Endothelial cell of umbilical vein (primary cell): ENCODE results near the gene LHFPL2. TPM values are rescaled to one million over a fixed set of nuclear protein-coding genes. Genes with fewer than 3 reads are reported as not detected.

Experiments used
- BruUV-seq: library from RNA; stranded (reverse); fragments of 400-500 nt; replicated peaks from 2 replicates; lab custom pipeline; 2021; lab: Mats Ljungman, UMichigan
- CTCF ChIA-PET: fragments of 300-600, 350-600 bp; sonication (Branson Sonifier 250); formaldehyde crosslinking; loops from one replicate; lab custom pipeline; 2021; ENCODE audit warnings: antibody characterized with exemption, inconsistent platforms; lab: Charles Lee
- POLR2A ChIA-PET: fragments of 300-600, 350-600 bp; sonication (Branson Sonifier 250); formaldehyde crosslinking; loops from one replicate; lab custom pipeline; 2021; ENCODE audit warnings: antibody characterized with exemption, inconsistent platforms; lab: Charles Lee
- DNase-seq: peaks from one replicate; pipeline ENCODE4 v3.0.0-alpha.2; 2011; ENCODE audit warnings: low read depth, low spot score
- FAIRE-seq: peaks from 2 replicates; lab custom pipeline; 2011; peaks lifted over from hg19 to GRCh38; lab: Jason Lieb, UNC
- H2AFZ ChIP-seq: 2 replicates; pipeline ENCODE4 v1.6.0; 2012; ENCODE audit warnings: low read depth, low read length, control low read depth, inconsistent platforms
- H3K27ac ChIP-seq: 2 replicates; pipeline ENCODE4 v1.5.1; 2011; ENCODE audit warnings: low read depth, mild to moderate bottlenecking, control low read depth, low read length, moderate library complexity; ENCODE audit not compliant: insufficient read depth
- H3K27me3 ChIP-seq, 2 experiments: 2 replicates each; pipeline versions ENCODE4 v1.6.0 to v1.6.1; 2011; ENCODE audit warnings: low read length in 2 of 2, mixed read lengths in 1 of 2; ENCODE audit not compliant: control insufficient read depth in 2 of 2, insufficient read depth in 2 of 2
- H3K36me3 ChIP-seq, 2 experiments: 2 replicates in 1 of 2; 3 replicates in 1 of 2; pipeline ENCODE4 v1.5.1; 2011; ENCODE audit warnings: low read length in 2 of 2, mild to moderate bottlenecking in 1 of 2, moderate library complexity in 1 of 2; ENCODE audit not compliant: control insufficient read depth in 2 of 2, insufficient read depth in 2 of 2; ENCODE audit errors: extremely low read depth in 1 of 2
- H3K4me1 ChIP-seq: 3 replicates; pipeline ENCODE4 v1.5.1; 2011; ENCODE audit warnings: mild to moderate bottlenecking, low read length; ENCODE audit not compliant: control insufficient read depth, insufficient read depth; ENCODE audit errors: extremely low read depth
- H3K4me2 ChIP-seq: 2 replicates; pipeline ENCODE4 v1.6.1; 2011; ENCODE audit warnings: low read length, control low read depth, mixed read lengths; ENCODE audit not compliant: insufficient read depth
- H3K4me3 ChIP-seq, 3 experiments: fragments of 200-600 bp in 1 of 3; sonication (generic), shearing (Covaris generic) in 1 of 3; replicated peaks in 1 of 3; 2 replicates each; pipeline ENCODE4 v1.5.1; 2011 to 2016; ENCODE audit warnings: control low read depth in 3 of 3, low read length in 3 of 3, mild to moderate bottlenecking in 2 of 3, inconsistent platforms in 1 of 3, low read depth in 1 of 3, moderate library complexity in 1 of 3; ENCODE audit not compliant: insufficient read depth in 1 of 3
- H3K79me2 ChIP-seq: 2 replicates; pipeline ENCODE4 v1.6.0; 2012; ENCODE audit warnings: low read length, inconsistent platforms; ENCODE audit not compliant: control insufficient read depth, insufficient read depth
- H3K9ac ChIP-seq: replicated peaks from 2 replicates; pipeline ENCODE3; 2011; ENCODE audit warnings: low read length, control low read depth; ENCODE audit not compliant: insufficient read depth; ENCODE audit errors: extremely low read depth
- H3K9me1 ChIP-seq: replicated peaks from 3 replicates; pipeline ENCODE4 v1.6.0; 2011; ENCODE audit warnings: mild to moderate bottlenecking, low read length; ENCODE audit not compliant: control insufficient read depth, insufficient read depth; ENCODE audit errors: extremely low read depth
- H3K9me3 ChIP-seq: replicated peaks from 2 replicates; pipeline ENCODE4 v1.5.1; 2012; ENCODE audit warnings: low read length, inconsistent platforms; ENCODE audit not compliant: control insufficient read depth, insufficient read depth
- H4K20me1 ChIP-seq: replicated peaks from 2 replicates; pipeline ENCODE3; 2011; ENCODE audit warnings: mild to moderate bottlenecking, low read length; ENCODE audit not compliant: control insufficient read depth, insufficient read depth; ENCODE audit errors: extremely low read depth
- FOS ChIP-seq: IDR thresholded peaks from 2 replicates; pipeline ENCODE4 v1.6.1; 2011; ENCODE audit warnings: mild to moderate bottlenecking, low read length, moderate library complexity, borderline replicate concordance; ENCODE audit not compliant: insufficient read depth
- GATA2 ChIP-seq: IDR thresholded peaks from 2 replicates; pipeline ENCODE4 v1.7.0; 2011; ENCODE audit warnings: low read depth, mild to moderate bottlenecking, moderate library complexity, mixed read lengths, low read length; ENCODE audit not compliant: insufficient read length, insufficient read depth
- JUN ChIP-seq: IDR thresholded peaks from 2 replicates; pipeline ENCODE4 v1.6.1; 2011; ENCODE audit warnings: borderline replicate concordance, low read depth; ENCODE audit not compliant: insufficient read length, insufficient read depth
- MAX ChIP-seq: IDR thresholded peaks from 2 replicates; pipeline ENCODE4 v1.6.1; 2011; ENCODE audit not compliant: insufficient read depth, insufficient read length
- MYC ChIP-seq: IDR thresholded peaks from one replicate; pipeline ENCODE4 v1.6.1; 2011; ENCODE audit warnings: mild to moderate bottlenecking, low read depth, low read length
- POLR2AphosphoS5 ChIP-seq: IDR thresholded peaks from 2 replicates; pipeline ENCODE4 v1.6.1; 2012; ENCODE audit warnings: low read depth, mild to moderate bottlenecking, control low read depth, low read length, moderate library complexity; ENCODE audit not compliant: insufficient read depth
- dilution Hi-C: fragments of 300-500 bp; cut with MboI; formaldehyde crosslinking; loops from one replicate; pipeline ENCODE4 v1.15.0; 2019; ENCODE audit warnings: low sequenced_read_pairs; ENCODE audit not compliant: extremely low pct_ligation_motif_present
- intact Hi-C: fragments of 100-400 bp; cut with micrococcal nuclease; formaldehyde crosslinking; loops from one replicate; pipeline ENCODE4 v1.10.0; 2022
- polyA plus RNA-seq, 4 experiments: library from polyadenylated mRNA; depleted of rRNA in 3 of 4; stranded (reverse) in 3 of 4; unstranded in 1 of 4; fragments of >200 nt; gene quantifications; 2 replicates each; pipeline versions ENCODE4 v1.2.1 to v1.2.3, GENCODE V29; 2011 to 2012; ENCODE audit warnings: missing spikeins in 1 of 4
- total RNA-seq: library from RNA; stranded (reverse); gene quantifications from 2 replicates; pipeline ENCODE4 v1.2.3, GENCODE V29; 2021

Gene LHFPL2
- total and polyA plus RNA-seq, 2 donors (not counting 3 experiments of a cell fraction or from before 2014, with no cell fraction given): 9.6 to 36.3 TPM

GRCh38 chr5:78519198-78519941 is 129.2 kb downstream of the LHFPL2 start:
- Histone ChIP-seq H3K27me3 (no peaks in the 10 kb centered on the region), H3K9me3 (no peaks in the 10 kb centered on the region), H3K9ac (peak overlapping the region; percentile 66), H3K79me2 (no peaks in the 10 kb centered on the region), H3K27ac (peak overlapping the region; percentile 91), H4K20me1 (no peaks in the 10 kb centered on the region), H3K9me1 (no peaks in the 10 kb centered on the region), H3K4me2 (no peak overlapping the region), H3K36me3 (no peaks in the 10 kb centered on the region), H3K4me1 (peaks cover 53% of the 10 kb centered on the region), H3K4me3 (no peak overlapping the region), H2AFZ (no peak overlapping the region)
- POLR2A ChIA-PET: interaction anchor here (1.2 to 1.3 kb wide), 2 partner anchors 15 to 76 kb away, joined by 3 read pairs; no protein-coding TSS in a partner anchor
- CTCF ChIA-PET: interaction anchor here (1.1 to 3.5 kb wide), 5 partner anchors 9 to 52 kb away, joined by 6 to 18 read pairs (median 7); no protein-coding TSS in a partner anchor
- intact Hi-C loops (no loop called here), dilution Hi-C loops (no loop called here)
- DNase-seq (no peak), FAIRE-seq (no peak)
- TF ChIP-seq MYC (no peak), GATA2 (no peak)
- BruUV-seq: no TSS peak

- Histone ChIP-seq H3K4me1 (peaks cover 45% of the 10 kb centered on the region), H3K4me3 (no peak overlapping the region), H3K27me3 (no peaks in the 10 kb centered on the region), H3K4me2 (no peak overlapping the region), H3K9me3 (no peaks in the 10 kb centered on the region), H2AFZ (no peak overlapping the region), H4K20me1 (no peaks in the 10 kb centered on the region), H3K9ac (peak overlapping the region; percentile 66), H3K27ac (peak overlapping the region; percentile 91), H3K9me1 (no peaks in the 10 kb centered on the region), H3K79me2 (no peaks in the 10 kb centered on the region), H3K36me3 (peaks cover 0 to 2% of the 10 kb centered on the region in 2 experiments)
- DNase-seq (peak; percentile 92), FAIRE-seq (peak; percentile 98)
- dilution Hi-C loops (no loop called here), intact Hi-C loops (loop anchor here (1.0 kb wide), 1 partner anchor 13 kb away; no protein-coding TSS in a partner anchor)
- TF ChIP-seq MAX (no peak), GATA2 (no peak), FOS (peak; percentile 67), JUN (peak; percentile 70), POLR2AphosphoS5 (peak; percentile 29)
- ChIA-PET CTCF (interaction anchor here (1.0 to 3.5 kb wide), 7 partner anchors 8 to 51 kb away, joined by 3 to 18 read pairs (median 6); no protein-coding TSS in a partner anchor), POLR2A (interaction anchor here (0.7 to 1.3 kb wide), 3 partner anchors 14 to 120 kb away, joined by 3 read pairs; no protein-coding TSS in a partner anchor)
- TSS peak; percentile 84 for BruUV-seq
These were observed 130.0 kb downstream of the LHFPL2 start for GRCh38 chr5:78518365-78519197.
